ENCODE measurements around the gene KLHL40.
A peak's percentile ranks its signal among the peaks of the same experiment; 100 is the strongest.

The KLHL40 gene

GRCh38 chr3:42688487-42689420 lies 3.4 kb downstream of the KLHL40 start:
- H3K9me3 Mint-ChIP-seq: no peaks in the 10 kb centered on the region
- no peak for DNase-seq
- peaks cover 28% of the 10 kb centered on the region for H3K27me3 Mint-ChIP-seq
- H3K36me3 Mint-ChIP-seq (ENCODE audit: low read depth): no peaks in the 10 kb centered on the region
- no peak overlapping the region for H3K27ac Mint-ChIP-seq
- H3K4me3 Mint-ChIP-seq: no peak overlapping the region
- peaks cover 10% of the 10 kb centered on the region for H3K4me1 Mint-ChIP-seq (ENCODE audit: low read depth)

- DNase-seq: no peak
- Mint-ChIP-seq H3K36me3 (ENCODE audit: low read depth) (no peaks in the 10 kb centered on the region), H3K9me3 (no peaks in the 10 kb centered on the region), H3K4me1 (ENCODE audit: low read depth) (peaks cover 6% of the 10 kb centered on the region), H3K4me3 (no peak overlapping the region), H3K27me3 (peaks cover 26% of the 10 kb centered on the region), H3K27ac (no peak overlapping the region)
Measured at GRCh38 chr3:42689421-42690014, 4.2 kb downstream of the KLHL40 start.

- Mint-ChIP-seq H3K4me3 (no peak overlapping the region), H3K36me3 (ENCODE audit: low read depth) (no peaks in the 10 kb centered on the region), H3K4me1 (ENCODE audit: low read depth) (peaks cover 3% of the 10 kb centered on the region), H3K27ac (no peak overlapping the region), H3K9me3 (no peaks in the 10 kb centered on the region), H3K27me3 (peaks cover 20% of the 10 kb centered on the region)
- DNase-seq: peak; percentile 13
Measured at GRCh38 chr3:42690191-42690590, 4.9 kb downstream of the KLHL40 start.

DNA sequence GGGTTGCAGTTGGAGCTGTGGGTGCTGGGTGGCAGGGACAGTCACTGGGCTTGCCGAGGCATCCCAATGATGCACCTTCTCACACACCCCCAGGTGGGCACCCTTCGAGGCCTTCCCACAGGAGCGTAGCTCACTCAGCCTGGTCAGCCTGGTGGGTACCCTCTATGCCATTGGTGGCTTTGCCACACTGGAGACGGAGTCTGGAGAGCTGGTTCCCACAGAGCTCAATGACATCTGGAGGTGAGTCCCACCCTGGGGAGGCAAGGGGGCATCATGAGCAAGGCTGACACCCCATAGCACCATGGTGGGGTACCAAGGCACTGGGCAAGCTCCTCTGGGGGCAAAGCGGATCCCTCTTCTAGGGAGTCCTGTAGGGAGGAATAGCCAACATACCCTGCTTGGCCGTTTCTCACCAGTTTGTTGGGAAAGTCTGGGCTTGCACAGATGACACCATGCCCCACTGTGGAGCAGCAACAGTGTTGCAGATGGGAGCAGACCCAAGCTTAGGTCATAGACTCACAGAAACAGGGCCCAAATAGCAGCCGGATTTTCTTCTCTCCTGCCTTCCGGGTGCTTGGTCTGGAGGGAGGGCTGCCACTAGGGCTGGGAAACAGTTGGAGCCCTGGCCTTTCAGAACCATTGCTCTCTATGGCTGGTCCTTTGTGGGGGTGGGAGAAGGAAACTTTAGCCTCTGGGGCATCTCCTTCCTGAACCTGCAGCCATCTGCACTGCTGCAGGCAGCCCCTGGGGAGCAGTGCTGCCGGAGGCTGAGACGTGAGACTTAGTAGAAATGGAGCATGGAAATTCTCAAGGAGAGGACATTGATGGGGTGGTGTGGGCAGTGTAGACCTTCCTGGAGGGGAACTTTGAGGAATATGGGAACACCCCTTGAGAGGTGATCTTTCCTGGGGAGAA lies 5.7 kb downstream of the KLHL40 start:
- Mint-ChIP-seq H3K4me1 (ENCODE audit: low read depth) (no peaks in the 10 kb centered on the region), H3K9me3 (no peaks in the 10 kb centered on the region), H3K4me3 (no peak overlapping the region), H3K27ac (no peak overlapping the region), H3K36me3 (ENCODE audit: low read depth) (no peaks in the 10 kb centered on the region), H3K27me3 (peaks cover 13% of the 10 kb centered on the region)
- DNase-seq: peak; percentile 20

GRCh38 chr3:42691816-42692666 lies 6.7 kb downstream of the KLHL40 start:
- Mint-ChIP-seq H3K27me3 (peaks cover 3% of the 10 kb centered on the region), H3K4me1 (ENCODE audit: low read depth) (no peaks in the 10 kb centered on the region), H3K4me3 (no peak overlapping the region), H3K36me3 (ENCODE audit: low read depth) (no peaks in the 10 kb centered on the region), H3K9me3 (no peaks in the 10 kb centered on the region), H3K27ac (no peak overlapping the region)
- no peak for DNase-seq

DNA sequence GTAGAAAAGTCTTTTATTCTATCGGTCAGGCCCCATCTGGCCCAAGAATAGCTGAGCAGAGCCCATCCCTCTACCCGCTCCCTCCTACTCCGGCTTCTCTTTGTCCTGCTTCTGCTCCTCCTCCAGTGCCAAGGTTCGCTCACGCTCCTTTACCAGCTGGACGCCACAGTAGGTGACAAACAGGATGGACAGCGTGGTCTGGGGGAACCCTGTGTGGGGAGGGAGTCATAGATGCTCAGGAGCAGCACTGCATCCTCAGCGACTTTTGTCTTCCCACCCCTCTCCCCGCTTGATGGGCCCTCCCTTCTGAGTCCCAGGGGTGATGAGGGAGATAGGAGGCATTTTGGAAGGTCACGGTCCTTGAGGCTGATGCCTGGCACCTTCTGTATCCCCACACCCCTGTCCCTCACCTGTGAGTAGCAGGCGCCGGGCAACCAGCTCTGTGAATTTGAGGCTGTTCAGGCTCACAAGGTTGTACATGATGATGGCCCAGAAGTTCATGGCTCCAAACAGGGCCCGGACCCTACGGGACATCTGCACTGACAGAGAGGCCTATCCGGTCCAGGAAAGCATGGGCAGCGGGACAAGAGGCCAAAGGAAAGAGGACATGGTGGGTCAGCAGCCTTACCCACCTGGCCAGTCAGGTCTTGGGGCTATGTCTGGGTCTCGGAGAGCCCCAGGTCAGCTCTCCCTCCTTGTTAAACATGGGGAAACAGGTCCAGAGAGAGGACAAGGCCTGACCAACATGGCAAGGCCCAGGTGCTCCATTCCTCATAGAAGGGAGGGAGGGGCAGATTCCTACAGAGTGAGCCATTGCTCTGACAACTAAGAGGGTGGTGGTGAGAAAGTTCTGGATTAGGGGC lies 7.6 kb downstream of the KLHL40 start:
- Mint-ChIP-seq H3K36me3 (ENCODE audit: low read depth) (no peaks in the 10 kb centered on the region), H3K4me3 (no peak overlapping the region), H3K4me1 (ENCODE audit: low read depth) (no peaks in the 10 kb centered on the region), H3K27ac (no peak overlapping the region), H3K9me3 (no peaks in the 10 kb centered on the region), H3K27me3 (peaks cover 3% of the 10 kb centered on the region)
- DNase-seq: no peak

GRCh38 chr3:42693530-42693930 lies 8.2 kb downstream of the KLHL40 start:
- no peak overlapping the region for H3K4me3 Mint-ChIP-seq
- no peak overlapping the region for H3K27ac Mint-ChIP-seq
- H3K4me1 Mint-ChIP-seq (ENCODE audit: low read depth): peaks cover 3% of the 10 kb centered on the region
- no peak for DNase-seq
- H3K36me3 Mint-ChIP-seq (ENCODE audit: low read depth): no peaks in the 10 kb centered on the region
- H3K27me3 Mint-ChIP-seq: peaks cover 3% of the 10 kb centered on the region
- H3K9me3 Mint-ChIP-seq: no peaks in the 10 kb centered on the region

DNA sequence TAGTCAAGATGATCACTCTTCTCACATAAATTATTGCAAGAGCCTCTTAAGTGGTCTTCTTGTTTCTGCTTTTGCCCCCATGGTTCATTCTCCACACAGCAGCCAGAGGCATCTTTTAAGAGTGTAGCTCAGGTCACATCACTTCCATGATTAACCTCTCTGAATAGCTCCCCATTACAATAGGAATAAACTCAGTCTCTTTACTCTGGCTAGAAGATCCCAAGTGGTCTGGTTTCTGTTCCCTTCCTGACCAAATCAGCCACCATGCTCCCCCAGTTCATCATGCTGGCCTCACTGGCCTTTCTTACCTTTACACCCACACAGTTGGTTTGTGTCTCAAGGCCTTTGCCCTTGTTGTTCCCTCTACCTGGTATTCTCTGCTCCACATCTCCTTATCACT lies 9.0 kb downstream of the KLHL40 start:
- H3K27me3 Mint-ChIP-seq: peaks cover 3% of the 10 kb centered on the region
- DNase-seq: no peak
- no peak overlapping the region for H3K27ac Mint-ChIP-seq
- H3K36me3 Mint-ChIP-seq (ENCODE audit: low read depth): no peaks in the 10 kb centered on the region
- no peaks in the 10 kb centered on the region for H3K9me3 Mint-ChIP-seq
- no peak overlapping the region for H3K4me3 Mint-ChIP-seq
- peaks cover 7% of the 10 kb centered on the region for H3K4me1 Mint-ChIP-seq (ENCODE audit: low read depth)

GRCh38 chr3:42696356-42697288 lies 11.3 kb downstream of the KLHL40 start:
- Mint-ChIP-seq H3K4me1 (ENCODE audit: low read depth) (peaks cover 7% of the 10 kb centered on the region), H3K27ac (no peak overlapping the region), H3K27me3 (peaks cover 8% of the 10 kb centered on the region), H3K4me3 (no peak overlapping the region), H3K9me3 (no peaks in the 10 kb centered on the region), H3K36me3 (ENCODE audit: low read depth) (no peaks in the 10 kb centered on the region)
- DNase-seq: no peak

GRCh38 chr3:42697289-42698051 lies 12.1 kb downstream of the KLHL40 start:
- H3K9me3 Mint-ChIP-seq: no peaks in the 10 kb centered on the region
- H3K4me3 Mint-ChIP-seq: no peak overlapping the region
- DNase-seq: no peak
- peaks cover 7% of the 10 kb centered on the region for H3K4me1 Mint-ChIP-seq (ENCODE audit: low read depth)
- H3K27ac Mint-ChIP-seq: no peak overlapping the region
- peaks cover 8% of the 10 kb centered on the region for H3K27me3 Mint-ChIP-seq
- H3K36me3 Mint-ChIP-seq (ENCODE audit: low read depth): no peaks in the 10 kb centered on the region

DNA sequence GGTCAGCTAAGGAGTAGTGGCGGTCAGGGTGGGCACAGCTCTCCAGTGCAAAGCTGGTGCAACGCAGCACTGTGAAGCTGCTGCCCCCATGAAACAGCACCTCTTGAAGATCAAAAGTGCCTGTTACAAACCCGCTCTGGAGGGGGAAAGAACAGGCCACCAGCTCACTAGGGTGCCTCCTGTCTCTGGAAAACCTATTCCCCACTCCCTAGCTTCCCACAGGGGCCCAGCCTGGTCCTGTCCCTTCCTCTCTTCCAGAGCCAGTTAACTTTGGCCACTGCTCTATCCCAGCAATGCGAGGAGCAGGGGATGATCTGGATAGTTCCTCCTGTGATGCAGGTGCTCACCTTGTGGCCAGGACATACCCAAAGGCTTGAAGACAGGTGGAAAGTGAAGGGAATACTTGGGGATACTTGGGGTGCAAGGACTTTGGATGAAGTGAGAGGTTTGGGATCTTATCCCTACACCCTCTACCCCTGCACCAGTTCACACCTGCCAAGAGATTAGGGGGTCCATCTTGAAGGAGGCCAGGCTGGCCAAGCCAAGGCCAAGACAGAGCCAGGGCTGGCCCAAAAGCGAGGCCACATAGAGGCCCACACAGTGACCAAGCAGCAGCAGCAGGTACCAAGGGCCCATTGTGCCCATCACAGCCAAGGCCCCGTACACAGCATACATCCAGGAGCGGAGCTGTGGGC lies 13.0 kb downstream of the KLHL40 start:
- no peak overlapping the region for H3K4me3 Mint-ChIP-seq
- DNase-seq: peak; percentile 26
- no peaks in the 10 kb centered on the region for H3K9me3 Mint-ChIP-seq
- no peak overlapping the region for H3K27ac Mint-ChIP-seq
- H3K36me3 Mint-ChIP-seq (ENCODE audit: low read depth): no peaks in the 10 kb centered on the region
- H3K4me1 Mint-ChIP-seq (ENCODE audit: low read depth): peaks cover 7% of the 10 kb centered on the region
- H3K27me3 Mint-ChIP-seq: peaks cover 13% of the 10 kb centered on the region

All from activated T-cell treated with anti-CD3 and anti-CD28 coated beads, Interleukin-2, amount 50 U/mL, for 24 hours (primary cell).